T-helper 2 cell treated with Interferon-gamma antibody and Interleukin-4, amounts not matched to agents 100 ng/mL and 5 ng/mL, for 36 hours (primary cell): ENCODE results near the gene PPP1R12C. TPM values are rescaled to one million over a fixed set of nuclear protein-coding genes. Genes with fewer than 3 reads are reported as not detected.

Experiments used
- intact Hi-C: fragments of 100-400 bp; cut with micrococcal nuclease; formaldehyde crosslinking; loops from one replicate; pipeline ENCODE4 v1.15.1; 2023
- total RNA-seq: library from RNA; stranded (reverse); gene quantifications from 2 replicates; pipeline ENCODE4 v1.2.3, GENCODE V29; 2022

Gene PPP1R12C
- total RNA-seq, 1 donor from 2014 or later = 132 TPM

DNA sequence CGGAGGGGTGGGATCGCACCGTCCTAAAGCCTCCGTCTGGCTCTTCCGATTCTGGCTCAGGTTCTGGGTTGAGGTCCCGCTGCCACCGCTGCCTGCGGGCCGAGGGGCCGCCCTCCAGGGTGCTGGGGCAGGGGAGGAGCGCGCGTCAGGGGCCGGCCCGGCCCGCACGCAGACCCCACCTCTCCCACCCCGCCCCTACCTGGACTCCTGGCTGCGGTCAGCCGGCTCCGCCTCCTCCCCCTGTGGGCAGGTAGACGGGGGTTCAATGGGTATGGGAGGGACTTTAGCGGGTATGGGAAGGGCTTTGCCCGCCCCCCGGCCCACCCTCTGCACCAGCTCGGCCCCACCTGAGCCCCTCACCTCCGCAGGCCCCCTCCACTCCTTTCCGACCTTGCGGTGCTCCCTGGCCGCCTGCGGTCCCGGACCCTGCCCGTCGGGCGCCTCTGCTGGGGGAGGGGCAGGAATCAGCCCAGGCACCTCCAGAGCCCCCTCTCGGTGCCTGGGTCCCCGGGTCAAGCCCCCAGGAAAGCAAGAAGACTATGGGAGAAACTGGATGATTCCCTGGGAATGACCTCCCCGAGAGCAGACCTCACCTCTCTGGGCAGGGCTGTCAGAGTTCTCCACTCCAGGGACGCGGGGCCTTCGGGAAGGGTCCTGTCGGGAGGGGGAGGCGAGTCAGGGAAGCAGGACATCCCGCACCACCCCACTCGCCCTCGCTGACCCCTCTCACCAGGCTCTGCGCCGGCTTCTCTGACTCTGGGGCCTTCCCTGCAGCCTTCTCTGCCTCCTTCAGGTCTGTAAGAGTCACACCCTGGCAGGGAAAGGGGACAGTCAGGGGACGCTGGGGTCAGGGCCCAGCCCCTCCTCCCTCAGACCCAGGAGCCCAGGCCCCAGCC lies 24.8 kb downstream of the PPP1R12C start:
- intact Hi-C loops = no loop called here

DNA sequence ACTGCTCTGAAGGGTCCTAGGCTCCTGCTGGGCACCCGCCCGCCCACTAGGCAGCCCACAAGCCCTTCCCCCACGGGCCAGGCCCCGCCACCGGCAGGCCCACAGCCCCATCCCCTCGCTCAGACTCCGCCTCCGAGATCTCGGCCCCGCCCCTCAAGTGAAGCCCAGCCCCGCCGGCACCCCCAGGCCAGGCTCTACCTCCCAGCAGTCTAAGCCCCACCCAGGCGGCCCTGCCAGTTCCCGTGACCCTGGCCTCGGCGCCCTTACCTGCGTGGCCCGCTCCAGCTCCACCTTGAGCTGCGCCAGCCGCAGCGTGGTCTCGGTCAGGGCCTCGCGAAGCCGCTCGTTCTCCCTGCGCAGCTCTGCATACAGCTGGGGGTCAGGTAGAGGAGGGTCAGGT lies 25.5 kb downstream of the PPP1R12C start:
- intact Hi-C loops = no loop called here

DNA sequence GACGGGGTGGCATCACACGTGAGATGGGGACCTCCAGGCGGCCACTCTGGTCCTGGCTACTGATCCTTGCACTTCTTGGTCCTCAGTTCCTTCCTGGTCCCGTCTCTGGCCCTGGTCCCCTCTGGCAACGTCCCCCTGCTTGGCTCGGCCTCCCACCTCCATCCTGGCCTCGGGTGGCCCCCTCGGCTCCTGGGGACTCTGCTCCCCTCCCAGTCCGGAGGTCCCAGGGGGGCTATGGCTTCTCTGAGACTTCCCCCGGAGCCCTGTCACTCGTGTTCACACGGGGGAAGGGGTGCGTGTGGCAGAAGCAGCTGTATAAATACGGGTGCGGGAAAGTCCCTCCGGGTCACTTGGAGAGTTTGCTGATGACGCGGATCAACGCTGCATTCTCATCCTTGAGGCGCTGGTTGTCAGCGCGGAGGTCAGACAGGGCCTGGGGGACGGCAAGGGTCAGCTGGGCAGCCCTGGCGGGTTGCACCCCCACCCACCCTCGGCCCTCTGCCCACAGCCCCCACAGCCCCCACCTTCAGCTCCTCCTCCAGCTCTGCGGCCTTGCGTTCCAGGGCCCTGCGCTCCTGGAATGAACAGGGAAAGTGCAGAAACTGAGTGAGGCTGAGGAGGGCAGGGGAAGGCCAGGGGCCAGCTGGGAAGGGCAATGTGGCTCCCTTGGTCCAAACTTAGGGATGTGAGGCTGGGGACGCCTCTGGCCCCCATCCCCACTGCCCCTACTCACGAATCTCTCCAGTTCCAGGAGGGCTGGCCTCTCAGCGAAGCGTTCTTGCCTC lies 26.1 kb downstream of the PPP1R12C start:
- intact Hi-C loops = no loop called here

DNA sequence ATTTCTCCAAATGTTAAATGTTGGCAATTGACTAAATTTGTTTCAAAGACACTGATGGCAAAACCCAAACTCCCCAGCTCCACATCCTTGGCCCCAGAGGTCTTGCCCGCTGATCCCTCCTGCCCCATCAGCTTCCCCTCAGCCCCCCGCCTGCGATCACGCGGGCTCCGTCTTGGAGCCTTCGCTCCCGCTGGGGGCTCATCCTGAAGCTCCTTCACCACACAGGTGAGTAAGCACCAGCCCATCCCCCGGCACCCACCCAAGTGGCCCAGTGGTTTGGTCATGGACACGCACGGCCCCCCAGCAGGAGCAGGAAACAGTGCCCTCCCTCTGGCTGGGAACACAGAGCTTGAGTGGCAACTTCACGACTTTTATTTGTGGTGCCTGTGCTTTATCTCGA lies 26.9 kb downstream of the PPP1R12C start:
- intact Hi-C loops = no loop called here

DNA sequence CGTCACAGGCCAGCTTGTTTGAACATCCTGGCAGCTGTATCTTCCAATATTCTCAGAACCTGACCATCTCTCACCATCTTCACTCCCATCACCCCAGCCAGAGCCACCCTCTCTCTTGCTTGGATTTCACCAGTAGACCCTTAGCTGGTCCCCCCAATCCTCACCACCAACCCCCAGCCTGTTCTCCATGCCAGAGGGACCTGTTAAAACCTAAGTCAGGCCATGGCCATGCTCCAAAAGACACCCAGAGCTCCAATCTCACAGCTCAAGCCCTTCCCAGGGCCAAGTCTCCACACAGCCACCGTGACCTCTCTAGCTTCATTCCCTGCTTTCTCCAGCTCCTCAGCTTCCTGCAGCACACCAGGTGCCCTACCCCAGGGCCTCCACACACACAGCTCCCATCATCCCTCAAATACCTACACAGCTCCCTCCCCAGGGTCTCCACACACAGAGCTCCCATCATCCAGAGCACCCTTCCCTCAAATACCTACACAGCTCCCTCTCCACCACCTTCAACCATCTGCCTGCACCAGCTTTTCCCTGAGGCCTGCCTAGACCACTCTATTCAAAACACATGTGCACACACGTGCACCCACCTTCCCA lies 28.0 kb downstream of the PPP1R12C start:
- intact Hi-C loops = loop anchor here (10.0 kb wide), 1 partner anchor 75 kb away; the partner anchor contains the start of gene DNAAF3

DNA sequence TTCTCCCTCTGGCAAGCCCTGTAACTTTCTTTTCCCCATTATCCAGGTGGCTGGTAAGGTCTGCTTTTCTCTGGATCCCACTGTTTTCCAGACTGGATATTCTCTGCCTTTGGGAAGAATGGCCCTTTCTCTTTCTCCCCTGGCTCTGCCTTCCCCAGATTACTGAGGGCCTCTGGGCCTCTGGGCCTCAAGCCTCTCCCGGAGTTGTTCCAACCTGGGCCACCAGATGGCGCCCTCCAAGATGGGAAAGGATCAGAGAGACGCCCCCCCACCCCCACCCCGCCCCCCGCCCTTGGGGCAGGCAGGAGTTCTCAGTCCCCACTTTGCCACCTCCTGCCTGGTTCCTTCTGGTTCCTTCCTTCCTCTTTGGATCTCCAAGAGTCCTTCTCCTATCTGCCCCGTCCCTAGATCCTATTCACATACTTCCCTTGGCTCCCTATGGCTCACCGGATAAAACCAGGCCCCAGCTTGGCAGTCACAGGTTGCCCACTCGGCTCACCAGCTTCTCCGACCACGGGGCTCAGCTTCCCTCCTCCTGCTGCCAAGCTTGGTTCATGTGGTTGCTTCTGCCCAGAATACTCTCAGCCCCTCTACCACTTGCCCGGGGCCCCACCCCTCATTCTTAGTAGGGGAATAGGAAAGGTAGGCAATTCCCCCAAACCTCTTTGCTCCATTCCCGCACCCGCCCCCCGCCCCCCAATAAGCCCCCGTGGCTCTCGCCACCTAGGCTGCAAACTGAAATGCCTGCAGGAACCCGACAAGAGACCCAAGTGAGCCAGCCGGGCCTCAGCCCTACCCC lies 28.7 kb downstream of the PPP1R12C start:
- intact Hi-C loops = loop anchor here (10.0 kb wide), 1 partner anchor 76 kb away; the partner anchor contains the start of gene DNAAF3

DNA sequence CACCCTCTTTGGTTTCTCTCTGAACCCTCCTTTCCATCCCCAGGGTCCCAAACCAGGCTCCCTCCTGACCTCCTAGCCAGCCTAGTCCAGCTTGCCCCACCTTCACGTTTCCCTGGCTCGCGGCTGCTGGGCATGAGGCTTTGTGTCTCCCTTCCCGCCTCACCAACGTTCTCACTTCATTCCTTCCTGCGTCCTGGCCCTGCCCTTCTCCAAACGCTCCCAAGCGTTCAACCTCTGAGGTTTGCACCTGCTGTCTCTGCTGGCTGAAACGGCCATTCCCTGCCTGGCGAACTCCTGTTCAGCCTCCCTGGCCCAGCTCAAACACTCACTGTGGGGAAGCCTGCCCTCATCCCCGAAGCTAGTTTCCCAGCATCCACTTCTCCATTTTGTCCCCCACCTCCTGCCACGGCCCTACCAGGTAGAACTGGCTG lies 29.4 kb downstream of the PPP1R12C start:
- intact Hi-C loops = loop anchor here (10.0 kb wide), 1 partner anchor 77 kb away; the partner anchor contains the start of gene DNAAF3

DNA sequence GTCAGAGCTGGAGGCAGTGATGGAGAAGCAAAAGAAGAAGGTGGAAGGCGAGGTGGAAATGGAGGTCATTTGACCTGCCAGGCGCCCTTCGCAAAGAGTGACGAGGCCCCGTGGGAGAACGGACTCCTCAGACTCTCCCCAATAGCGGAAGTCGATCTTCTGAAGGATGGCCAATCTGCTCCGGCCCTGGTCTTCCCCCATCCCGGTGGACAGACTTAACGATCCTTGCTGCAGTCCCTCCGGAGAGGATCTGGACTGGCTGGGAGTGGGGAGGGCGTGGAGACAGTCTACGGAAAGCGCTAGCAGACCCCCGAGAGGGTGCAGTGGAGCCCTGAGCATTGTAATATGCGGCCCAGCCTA lies 29.9 kb downstream of the PPP1R12C start:
- intact Hi-C loops = loop anchor here (10.0 kb wide), 1 partner anchor 77 kb away; the partner anchor contains the start of gene DNAAF3

DNA sequence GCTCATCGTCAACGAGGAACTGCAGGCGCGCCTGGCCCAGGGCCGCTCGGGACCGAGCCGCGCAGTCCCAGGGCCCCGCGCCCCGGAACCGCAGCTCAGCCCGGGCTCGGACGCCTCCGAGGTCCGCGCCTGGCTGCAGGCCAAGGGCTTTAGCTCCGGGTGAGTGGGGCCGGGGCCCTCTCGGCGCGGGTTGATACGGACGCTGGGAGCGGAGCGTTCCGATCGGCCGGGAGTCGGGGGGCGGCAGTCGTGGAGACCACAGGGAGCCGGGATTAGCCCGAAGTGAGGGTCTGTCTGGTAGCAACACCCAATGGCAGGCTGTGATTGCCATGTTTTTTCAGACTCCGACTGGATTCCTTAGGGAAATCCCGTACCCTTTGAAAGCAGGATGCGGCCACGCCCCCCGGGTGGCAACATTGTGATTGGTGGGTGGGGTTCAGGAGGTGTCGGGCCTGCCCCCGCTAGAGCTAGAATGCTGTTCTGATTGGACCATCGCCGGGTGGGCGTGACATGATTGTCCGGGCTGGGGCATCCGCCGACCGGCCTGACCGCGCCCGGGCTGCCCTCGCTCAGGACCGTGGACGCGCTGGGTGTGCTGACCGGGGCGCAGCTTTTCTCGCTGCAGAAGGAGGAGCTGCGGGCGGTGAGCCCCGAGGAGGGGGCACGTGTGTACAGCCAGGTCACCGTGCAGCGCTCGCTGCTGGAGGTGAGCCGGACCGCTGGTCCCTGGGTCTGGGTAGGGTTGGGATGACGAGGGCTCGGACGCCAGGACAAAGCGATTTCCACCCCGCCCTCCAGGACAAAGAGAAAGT lies 30.5 kb downstream of the PPP1R12C start:
- intact Hi-C loops = loop anchor here (10.0 kb wide), 1 partner anchor 78 kb away; the partner anchor contains the start of gene DNAAF3

DNA sequence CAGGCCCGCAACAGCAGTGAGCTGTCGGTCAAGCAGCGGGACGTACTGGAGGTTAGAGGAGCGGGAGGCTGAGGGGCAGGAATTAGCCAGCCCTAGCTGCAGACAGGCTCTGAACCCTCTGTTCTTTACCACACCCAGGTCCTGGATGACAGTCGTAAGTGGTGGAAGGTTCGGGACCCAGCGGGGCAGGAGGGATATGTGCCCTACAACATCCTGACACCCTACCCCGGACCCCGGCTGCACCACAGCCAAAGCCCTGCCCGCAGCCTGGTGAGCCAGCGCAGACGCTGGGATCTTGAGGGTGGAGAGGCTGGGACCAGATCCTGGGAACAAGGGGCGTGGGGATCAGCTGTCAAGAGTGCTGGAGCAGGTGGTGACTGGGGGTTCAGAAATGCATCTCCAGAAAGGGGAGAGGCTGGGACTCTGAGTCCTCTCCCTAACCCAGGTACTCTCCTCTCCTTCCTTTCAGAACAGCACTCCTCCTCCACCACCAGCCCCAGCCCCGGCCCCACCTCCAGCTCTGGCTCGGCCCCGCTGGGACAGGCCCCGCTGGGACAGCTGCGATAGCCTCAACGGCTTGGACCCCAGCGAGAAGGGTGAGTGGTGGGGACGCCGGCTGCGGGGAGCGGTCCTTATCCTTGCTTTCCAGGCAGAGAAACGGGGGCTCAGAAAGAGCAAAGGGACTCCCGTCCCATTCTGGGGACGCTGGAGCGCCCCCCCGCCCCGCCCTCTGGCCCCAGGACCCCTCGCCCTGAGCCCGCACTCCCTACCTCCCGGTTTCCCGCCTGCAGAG lies 31.3 kb downstream of the PPP1R12C start:
- intact Hi-C loops = loop anchor here (10.0 kb wide), 1 partner anchor 79 kb away; the partner anchor contains the start of gene DNAAF3

DNA sequence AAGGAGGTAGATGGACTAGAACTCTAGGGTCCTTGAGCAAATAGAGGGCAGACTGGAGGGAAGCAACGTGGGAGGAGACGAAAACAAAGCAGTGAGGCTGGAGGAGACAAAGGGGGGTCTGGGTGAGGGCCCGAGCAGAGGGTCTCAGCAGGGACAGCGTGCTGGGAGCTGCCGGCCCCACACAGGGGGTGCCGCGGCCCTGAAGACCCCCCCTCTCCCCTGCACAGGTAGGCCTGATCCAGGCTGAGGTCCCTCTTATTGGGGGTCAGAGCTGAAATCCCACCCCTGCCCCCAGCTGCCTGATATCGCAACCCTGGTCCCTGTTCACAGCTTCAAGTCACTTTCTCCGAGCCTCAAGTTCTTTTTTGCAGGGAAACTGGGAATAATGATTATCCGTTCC lies 33.0 kb downstream of the PPP1R12C start:
- intact Hi-C loops = loop anchor here (10.0 kb wide), 1 partner anchor 80 kb away; the partner anchor contains the start of gene DNAAF3

DNA sequence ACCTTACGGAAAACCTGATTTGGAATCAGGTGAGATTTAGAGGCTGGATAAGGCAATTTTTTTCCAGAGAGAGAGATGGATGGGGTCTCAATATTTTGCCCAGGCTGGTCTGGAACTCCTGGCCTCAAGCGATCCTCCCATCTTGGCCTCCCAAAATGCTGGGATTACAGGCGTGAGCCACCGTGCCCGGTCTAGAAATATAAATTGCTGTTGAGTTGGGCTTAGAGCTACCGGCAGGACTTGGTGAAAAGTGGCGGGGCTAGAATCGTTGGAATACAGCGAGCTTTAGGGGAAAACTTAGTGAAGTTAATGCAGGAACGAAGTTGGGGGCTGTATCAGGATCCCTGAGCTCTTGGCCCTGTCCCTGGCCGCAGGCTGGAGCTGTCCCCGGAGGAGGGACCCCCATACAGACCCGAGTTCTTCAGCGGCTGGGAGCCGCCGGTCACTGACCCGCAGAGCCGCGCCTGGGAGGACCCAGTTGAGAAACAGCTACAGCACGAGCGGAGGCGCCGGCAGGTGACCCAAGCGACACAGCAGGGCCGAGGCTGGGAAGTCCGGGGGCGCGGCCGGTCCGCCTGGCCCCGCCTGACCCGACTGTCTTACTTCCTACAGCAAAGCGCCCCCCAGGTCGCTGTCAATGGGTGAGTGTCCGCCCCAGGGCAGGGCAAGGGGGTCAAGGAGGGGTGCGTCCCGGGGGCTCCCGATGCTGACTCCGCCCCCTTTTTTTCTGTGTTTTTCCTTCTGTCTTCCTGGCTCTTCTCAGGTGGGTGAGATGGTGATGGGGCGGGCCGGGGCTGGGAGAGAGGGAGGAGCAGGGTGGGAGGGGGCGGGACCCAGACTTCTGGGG lies 34.2 kb downstream of the PPP1R12C start:
- intact Hi-C loops = loop anchor here (10.0 kb wide), 1 partner anchor 82 kb away; the partner anchor contains the start of gene DNAAF3

DNA sequence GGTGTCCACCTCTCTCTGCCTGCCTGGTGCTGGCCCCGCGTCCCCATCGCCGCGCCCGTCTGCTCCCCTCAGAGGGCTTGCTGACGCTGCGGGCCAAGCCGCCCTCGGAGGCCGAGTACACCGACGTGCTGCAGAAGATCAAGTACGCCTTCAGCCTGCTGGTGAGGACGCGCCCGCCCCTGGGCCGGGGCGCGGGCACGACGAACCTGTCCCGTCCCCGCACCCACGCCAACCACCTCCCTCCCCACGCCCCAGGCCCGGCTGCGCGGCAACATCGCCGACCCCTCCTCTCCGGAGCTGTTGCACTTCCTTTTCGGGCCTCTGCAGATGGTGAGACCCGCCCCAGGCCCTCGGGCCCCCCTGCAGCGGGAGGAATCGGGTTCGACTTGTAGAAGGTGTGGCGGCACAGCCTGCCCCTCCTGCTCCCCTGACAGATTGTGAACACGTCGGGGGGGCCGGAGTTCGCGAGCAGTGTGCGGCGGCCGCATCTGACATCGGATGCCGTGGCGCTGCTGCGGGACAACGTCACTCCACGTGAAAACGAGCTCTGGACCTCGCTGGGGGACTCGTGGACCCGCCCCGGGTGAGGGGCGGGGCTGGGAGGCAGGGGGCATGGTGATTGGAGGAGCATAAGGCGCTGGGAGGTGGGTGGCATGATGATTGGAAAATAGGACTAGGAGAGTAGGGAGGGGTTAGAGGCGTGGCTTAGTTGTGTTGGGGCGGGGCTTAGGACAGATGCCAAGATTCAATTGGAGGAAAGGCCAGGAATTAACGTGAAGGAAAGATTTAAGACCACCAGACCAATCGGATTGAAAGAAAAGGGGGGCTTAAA lies 35.2 kb downstream of the PPP1R12C start:
- intact Hi-C loops = loop anchor here (10.0 kb wide), 1 partner anchor 83 kb away; the partner anchor contains the start of gene DNAAF3

DNA sequence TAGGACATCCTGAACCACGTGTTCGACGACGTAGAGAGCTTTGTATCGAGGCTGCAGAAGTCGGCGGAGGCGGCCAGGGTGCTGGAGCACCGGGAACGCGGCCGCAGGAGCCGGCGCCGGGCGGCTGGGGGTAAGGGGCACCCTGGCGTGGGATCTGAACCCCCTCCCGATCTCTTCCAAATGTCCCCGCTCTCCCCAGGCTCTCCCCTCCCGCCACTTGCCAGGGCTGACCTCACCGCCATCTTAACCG lies 35.7 kb downstream of the PPP1R12C start:
- intact Hi-C loops = loop anchor here (1.0 to 10.0 kb wide), 4 partner anchors 35 to 617 kb away; partner anchors contain the start of genes DNAAF3, PPP1R12C and U2AF2

DNA sequence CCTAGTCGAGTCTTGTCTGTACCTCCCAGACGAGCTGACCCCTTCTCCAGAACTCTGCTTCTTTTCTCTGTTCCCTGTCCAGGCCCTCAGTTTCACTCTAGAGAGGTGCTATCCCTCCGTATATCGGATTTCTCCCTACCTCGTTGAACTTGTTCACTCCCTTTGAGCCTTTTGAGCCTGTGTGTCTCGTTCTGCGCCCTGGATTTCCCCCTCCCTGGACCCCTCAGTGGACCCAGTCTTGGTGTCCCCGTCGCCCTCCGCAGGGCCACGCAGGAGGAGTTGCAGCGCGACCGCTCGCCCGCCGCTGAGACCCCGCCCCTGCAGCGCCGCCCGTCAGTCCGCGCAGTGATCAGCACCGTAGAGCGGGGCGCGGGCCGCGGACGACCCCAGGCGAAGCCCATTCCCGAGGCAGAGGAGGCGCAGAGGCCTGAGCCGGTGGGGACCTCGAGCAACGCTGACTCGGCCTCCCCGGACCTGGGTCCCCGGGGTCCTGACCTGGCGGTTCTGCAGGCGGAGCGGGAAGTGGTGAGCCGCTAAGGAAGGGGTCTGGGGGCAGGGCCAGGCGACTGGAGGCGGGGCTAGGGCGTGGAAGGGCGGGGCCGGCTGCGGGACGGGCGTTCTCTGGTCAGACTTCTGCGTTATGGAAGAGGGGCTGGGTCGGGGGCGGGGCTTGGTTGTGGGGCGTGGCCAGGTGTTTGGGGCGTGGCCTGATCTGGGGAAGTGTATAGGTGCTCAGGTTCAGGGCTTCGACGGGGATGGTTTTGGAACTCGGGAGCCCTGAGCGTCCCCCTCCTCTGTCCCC lies 36.3 kb downstream of the PPP1R12C start:
- intact Hi-C loops = loop anchor here (1.0 to 10.0 kb wide), 5 partner anchors 18 to 617 kb away; partner anchors contain the start of genes DNAAF3, PPP1R12C, RDH13 and U2AF2
